ENCODE measurements around the gene NUDT22.

The NUDT22 gene

GRCh38 chr11:64223001-64223651, 2.9 kb upstream of the NUDT22 start:
- Histone ChIP-seq H3K27me3 (replicated peaks) (no peaks in the 10 kb centered on the region), H3K27ac (no peak overlapping the region), H3K4me3 (ENCODE audit: low read depth, low read length) (no peak overlapping the region), H3K36me3 (replicated peaks) (peaks cover 8% of the 10 kb centered on the region)
- in situ Hi-C loops (cut with HindIII; ENCODE audit: low pct_ligation_motif_present, low sequenced_read_pairs): no loop called here
- TF ChIP-seq, protein P1, sequence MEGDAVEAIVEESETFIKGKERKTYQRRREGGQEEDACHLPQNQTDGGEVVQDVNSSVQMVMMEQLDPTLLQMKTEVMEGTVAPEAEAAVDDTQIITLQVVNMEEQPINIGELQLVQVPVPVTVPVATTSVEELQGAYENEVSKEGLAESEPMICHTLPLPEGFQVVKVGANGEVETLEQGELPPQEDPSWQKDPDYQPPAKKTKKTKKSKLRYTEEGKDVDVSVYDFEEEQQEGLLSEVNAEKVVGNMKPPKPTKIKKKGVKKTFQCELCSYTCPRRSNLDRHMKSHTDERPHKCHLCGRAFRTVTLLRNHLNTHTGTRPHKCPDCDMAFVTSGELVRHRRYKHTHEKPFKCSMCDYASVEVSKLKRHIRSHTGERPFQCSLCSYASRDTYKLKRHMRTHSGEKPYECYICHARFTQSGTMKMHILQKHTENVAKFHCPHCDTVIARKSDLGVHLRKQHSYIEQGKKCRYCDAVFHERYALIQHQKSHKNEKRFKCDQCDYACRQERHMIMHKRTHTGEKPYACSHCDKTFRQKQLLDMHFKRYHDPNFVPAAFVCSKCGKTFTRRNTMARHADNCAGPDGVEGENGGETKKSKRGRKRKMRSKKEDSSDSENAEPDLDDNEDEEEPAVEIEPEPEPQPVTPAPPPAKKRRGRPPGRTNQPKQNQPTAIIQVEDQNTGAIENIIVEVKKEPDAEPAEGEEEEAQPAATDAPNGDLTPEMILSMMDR (IDR thresholded peaks at IDR 0.05; ENCODE audit: low read depth, low read length, missing control alignments): no peak
- DNase-seq: no peak

GRCh38 chr11:64224151-64224890, 1.8 kb upstream of the NUDT22 start:
- TF ChIP-seq, protein P1 (IDR thresholded peaks at IDR 0.05; ENCODE audit: low read depth, low read length, missing control alignments): no peak
- Histone ChIP-seq H3K27me3 (replicated peaks) (no peaks in the 10 kb centered on the region), H3K36me3 (replicated peaks) (peaks cover 8% of the 10 kb centered on the region), H3K4me3 (ENCODE audit: low read depth, low read length) (no peak overlapping the region), H3K27ac (no peak overlapping the region)
- in situ Hi-C loops (cut with HindIII; ENCODE audit: low pct_ligation_motif_present, low sequenced_read_pairs): no loop called here
- DNase-seq: no peak

- DNase-seq: no peak
- H3K4me3 ChIP-seq (ENCODE audit: low read depth, low read length): peak overlapping the region; percentile 81
- H3K27ac ChIP-seq: no peak overlapping the region
- H3K27me3 ChIP-seq (replicated peaks): no peaks in the 10 kb centered on the region
- H3K36me3 ChIP-seq (replicated peaks): peaks cover 8% of the 10 kb centered on the region
- TF ChIP-seq, protein P1 (IDR thresholded peaks at IDR 0.05; ENCODE audit: low read depth, low read length, missing control alignments): no peak
- in situ Hi-C loops (cut with HindIII; ENCODE audit: low pct_ligation_motif_present, low sequenced_read_pairs): no loop called here
Measured at GRCh38 chr11:64224891-64225607, 1.0 kb upstream of the NUDT22 start.

- H3K36me3 ChIP-seq (replicated peaks): no peaks in the 10 kb centered on the region
- TF ChIP-seq, protein P1 (IDR thresholded peaks at IDR 0.05; ENCODE audit: low read depth, low read length, missing control alignments): no peak
- DNase-seq: no peak
- peak overlapping the region; percentile 21 for H3K27ac ChIP-seq
- in situ Hi-C loops (cut with HindIII; ENCODE audit: low pct_ligation_motif_present, low sequenced_read_pairs): no loop called here
- no peaks in the 10 kb centered on the region for H3K27me3 ChIP-seq (replicated peaks)
- H3K4me3 ChIP-seq (ENCODE audit: low read depth, low read length): peak overlapping the region; percentile 81
Measured at GRCh38 chr11:64226507-64227051, 505 bp downstream of the NUDT22 start.

GRCh38 chr11:64227405-64227956, 1.4 kb downstream of the NUDT22 start:
- no peak overlapping the region for H3K27ac ChIP-seq
- in situ Hi-C loops (cut with HindIII; ENCODE audit: low pct_ligation_motif_present, low sequenced_read_pairs): no loop called here
- TF ChIP-seq, protein P1 (IDR thresholded peaks at IDR 0.05; ENCODE audit: low read depth, low read length, missing control alignments): no peak
- DNase-seq: no peak
- no peaks in the 10 kb centered on the region for H3K27me3 ChIP-seq (replicated peaks)
- H3K36me3 ChIP-seq (replicated peaks): no peaks in the 10 kb centered on the region
- H3K4me3 ChIP-seq (ENCODE audit: low read depth, low read length): peak overlapping the region; percentile 81

All from brain microvascular endothelial cell (primary cell).